ENCODE results near the gene PLEKHH1. TPM values are rescaled to one million over a fixed set of nuclear protein-coding genes. Genes with fewer than 3 reads are reported as not detected.

The PLEKHH1 gene
- total RNA-seq, 1 experiment from 2014 or later = 4.8 TPM

Other genes with a start within 250 kb of the PLEKHH1 start
- gene ATP6V1D, start 173.5 kb upstream of the PLEKHH1 start, total RNA-seq (2014; rRNA removed; shearing (Covaris generic)) = 158 and 168 TPM in 2 replicates
- gene EIF2S1, start 173.0 kb upstream of the PLEKHH1 start, total RNA-seq (2014; rRNA removed; shearing (Covaris generic)) = 347 and 407 TPM in 2 replicates
- 0.80 and 1.3 TPM in 2 replicates for gene PLEK2, start 121.1 kb upstream of the PLEKHH1 start, total RNA-seq (2014; rRNA removed; shearing (Covaris generic))
- 0.18 and 0.41 TPM in 2 replicates for gene TMEM229B, start 44.6 kb upstream of the PLEKHH1 start, total RNA-seq (2014; rRNA removed; shearing (Covaris generic))
- gene PIGH, start 67.0 kb downstream of the PLEKHH1 start, total RNA-seq (2014; rRNA removed; shearing (Covaris generic)) = 41.4 and 51.4 TPM in 2 replicates
- gene ARG2, start 86.6 kb downstream of the PLEKHH1 start, total RNA-seq (2014; rRNA removed; shearing (Covaris generic)) = 82.0 and 91.5 TPM in 2 replicates
- 43.1 and 79.8 TPM in 2 replicates for gene VTI1B, start 141.3 kb downstream of the PLEKHH1 start, total RNA-seq (2014; rRNA removed; shearing (Covaris generic))
- gene RDH11, start 162.5 kb downstream of the PLEKHH1 start, total RNA-seq (2014; rRNA removed; shearing (Covaris generic)) = 71.6 and 97.4 TPM in 2 replicates
- gene RDH12, start 168.6 kb downstream of the PLEKHH1 start, total RNA-seq (2014; rRNA removed; shearing (Covaris generic)) = 0.43 TPM in 1 of 2 replicates, not detected in the other